Mesenchymal stem cell (in vitro differentiated cells and primary cell): ENCODE results near the gene CST4.

Experiments
- DNase-seq: peaks from one replicate; pipeline ENCODE4 v3.0.0-alpha.2; 2013
- H2AFZ ChIP-seq: one replicate; pipeline ENCODE4 v1.6.1; 2013; ENCODE audit warnings: low read depth, mild to moderate bottlenecking, control low read depth, inconsistent platforms, low read length, moderate library complexity
- H2AK5ac ChIP-seq: 2 replicates; pipeline ENCODE4 v1.6.1; 2013; ENCODE audit warnings: low read length, moderate library complexity, mild to moderate bottlenecking, inconsistent platforms; ENCODE audit not compliant: severe bottlenecking
- H2BK120ac ChIP-seq: one replicate; pipeline ENCODE4 v1.6.1; 2013; ENCODE audit warnings: low read depth, mild to moderate bottlenecking, inconsistent platforms, low read length, moderate library complexity
- H2BK12ac ChIP-seq, 2 experiments: one replicate each; pipeline ENCODE4 v1.6.1; 2013; ENCODE audit warnings: inconsistent platforms in 2 of 2, low read length in 2 of 2, mild to moderate bottlenecking in 2 of 2, moderate library complexity in 2 of 2, control low read depth in 1 of 2
- H2BK15ac ChIP-seq: one replicate; pipeline ENCODE4 v1.6.1; 2013; ENCODE audit warnings: mild to moderate bottlenecking, low read depth, inconsistent platforms; ENCODE audit not compliant: poor library complexity, severe bottlenecking
- H2BK5ac ChIP-seq: 2 replicates; pipeline ENCODE4 v1.6.1; 2013; ENCODE audit warnings: low read depth, mild to moderate bottlenecking, low read length, control low read depth, inconsistent platforms; ENCODE audit not compliant: poor library complexity, severe bottlenecking
- H3K14ac ChIP-seq, 2 experiments: one replicate each; pipeline ENCODE4 v1.6.1; 2013; ENCODE audit warnings: inconsistent platforms in 2 of 2, low read length in 2 of 2, control low read depth in 1 of 2, mild to moderate bottlenecking in 1 of 2, moderate library complexity in 1 of 2
- H3K18ac ChIP-seq, 2 experiments: one replicate each; pipeline ENCODE4 v1.6.1; 2013; ENCODE audit warnings: inconsistent platforms in 2 of 2, low read length in 2 of 2, control low read depth in 1 of 2, low read depth in 1 of 2, mild to moderate bottlenecking in 1 of 2
- H3K23ac ChIP-seq, 2 experiments: one replicate each; pipeline ENCODE4 v1.6.1; 2013; ENCODE audit warnings: inconsistent platforms in 2 of 2, low read length in 2 of 2, mild to moderate bottlenecking in 2 of 2, moderate library complexity in 2 of 2, control low read depth in 1 of 2
- H3K27ac ChIP-seq: 2 replicates; pipeline ENCODE4 v1.5.1; 2013; ENCODE audit warnings: mild to moderate bottlenecking, moderate library complexity, low read length, control low read depth, inconsistent platforms; ENCODE audit not compliant: poor library complexity, severe bottlenecking
- H3K27me3 ChIP-seq, 2 experiments: 2 replicates each; pipeline versions ENCODE4 v1.6.1 to v1.7.0; 2013; ENCODE audit warnings: low read length in 2 of 2, mild to moderate bottlenecking in 2 of 2, moderate library complexity in 2 of 2, control low read depth in 1 of 2, inconsistent platforms in 1 of 2; ENCODE audit not compliant: control insufficient read depth in 1 of 2, insufficient read depth in 1 of 2
- H3K36me3 ChIP-seq, 2 experiments: 2 replicates each; pipeline versions ENCODE4 v1.6.1 to v1.7.0; 2013; ENCODE audit warnings: low read length in 2 of 2, control low read depth in 1 of 2, inconsistent platforms in 1 of 2, low read depth in 1 of 2, mild to moderate bottlenecking in 1 of 2; ENCODE audit not compliant: insufficient read depth in 2 of 2, control insufficient read depth in 1 of 2
- H3K4ac ChIP-seq, 2 experiments: one replicate each; pipeline ENCODE4 v1.6.1; 2013; ENCODE audit warnings: inconsistent platforms in 2 of 2, low read length in 2 of 2, mild to moderate bottlenecking in 2 of 2, moderate library complexity in 2 of 2, control low read depth in 1 of 2, low read depth in 1 of 2
- H3K4me1 ChIP-seq: 2 replicates; pipeline ENCODE4 v1.6.1; 2013; ENCODE audit warnings: low read depth, low read length, control low read depth; ENCODE audit not compliant: control insufficient read depth, insufficient read depth
- H3K4me2 ChIP-seq: 2 replicates; pipeline ENCODE4 v1.6.1; 2013; ENCODE audit warnings: low read length, mild to moderate bottlenecking, inconsistent platforms; ENCODE audit not compliant: poor library complexity, severe bottlenecking
- H3K4me3 ChIP-seq, 2 experiments: 2 replicates each; pipeline versions ENCODE4 v1.5.1 to v1.7.0; 2013; ENCODE audit warnings: low read length in 2 of 2, mild to moderate bottlenecking in 2 of 2, control low read depth in 1 of 2, low read depth in 1 of 2; ENCODE audit not compliant: insufficient read depth in 1 of 2
- H3K79me1 ChIP-seq: replicated peaks from 2 replicates; pipeline ENCODE4 v1.6.1; 2013; ENCODE audit warnings: mild to moderate bottlenecking, control low read depth, low read length, inconsistent platforms; ENCODE audit not compliant: poor library complexity, severe bottlenecking
- H3K9ac ChIP-seq: 2 replicates; pipeline ENCODE4 v1.7.0; 2013; ENCODE audit warnings: mild to moderate bottlenecking, low read length, moderate library complexity
- H3K9me3 ChIP-seq: 2 replicates; pipeline ENCODE4 v1.7.0; 2013; ENCODE audit warnings: mild to moderate bottlenecking, low read length; ENCODE audit not compliant: control insufficient read depth
- H4K8ac ChIP-seq: one replicate; pipeline ENCODE4 v1.6.1; 2013; ENCODE audit warnings: inconsistent platforms, mild to moderate bottlenecking, low read length, moderate library complexity
- H4K91ac ChIP-seq: one replicate; pipeline ENCODE4 v1.6.1; 2013; ENCODE audit warnings: mild to moderate bottlenecking, low read length, inconsistent platforms
- WGBS: methylation state at CpG from one replicate; pipeline ENCODE4 v1.1.7; 2013; ENCODE audit warnings: mixed read lengths; 5-methylcytosine and 5-hydroxymethylcytosine counted together

CST4 gene

GRCh38 chr20:23643659-23644058 lies 45.2 kb downstream of the CST4 start:
- Histone ChIP-seq H4K8ac (no peak overlapping the region), H4K91ac (no peak overlapping the region), H2BK15ac (no peak overlapping the region), H3K14ac (no peak overlapping the region), H2BK5ac (no peak overlapping the region), H3K27ac (peak overlapping the region; percentile 92), H3K9me3 (no peaks in the 10 kb centered on the region), H2BK120ac (no peak overlapping the region), H2AK5ac (peak overlapping the region; percentile 26), H2AFZ (no peak overlapping the region), H3K4me2 (no peak overlapping the region), H3K36me3 (no peaks in the 10 kb centered on the region), H3K4ac (no peak overlapping the region), H3K4me1 (peaks cover 32% of the 10 kb centered on the region), H3K18ac (peak overlapping the region in 1 of 2 experiments; percentile 67), H3K9ac (no peak overlapping the region), H2BK12ac (no peak overlapping the region), H3K4me3 (no peak overlapping the region), H3K23ac (no peak overlapping the region), H3K79me1 (no peaks in the 10 kb centered on the region), H3K27me3 (no peaks in the 10 kb centered on the region)
- no peak for DNase-seq
- WGBS: 99% methylated on average over 5 of the region's 6 CpGs

- no peaks in the 10 kb centered on the region for H3K79me1 ChIP-seq
- H3K23ac ChIP-seq: no peak overlapping the region
- no peak overlapping the region for H2BK15ac ChIP-seq
- peak; percentile 93 for DNase-seq
- peak overlapping the region; percentile 23 for H4K91ac ChIP-seq
- H2AK5ac ChIP-seq: peak overlapping the region; percentile 10
- WGBS: 53% methylated on average over 12 of the region's 12 CpGs
- H3K14ac ChIP-seq: no peak overlapping the region
- no peaks in the 10 kb centered on the region for H3K27me3 ChIP-seq
- H3K18ac ChIP-seq: peak overlapping the region in 1 of 2 experiments; percentile 75
- peak overlapping the region; percentile 65 to 85 for H2BK12ac ChIP-seq
- H3K9ac ChIP-seq: peak overlapping the region; percentile 8
- no peak overlapping the region for H3K4me3 ChIP-seq
- peak overlapping the region; percentile 46 for H2BK5ac ChIP-seq
- peak overlapping the region; percentile 58 for H4K8ac ChIP-seq
- H3K9me3 ChIP-seq: no peaks in the 10 kb centered on the region
- peak overlapping the region; percentile 46 for H2AFZ ChIP-seq
- peak overlapping the region; percentile 92 for H3K27ac ChIP-seq
- no peak overlapping the region for H3K4me2 ChIP-seq
- peaks cover 38% of the 10 kb centered on the region for H3K4me1 ChIP-seq
- H2BK120ac ChIP-seq: no peak overlapping the region
- no peaks in the 10 kb centered on the region for H3K36me3 ChIP-seq
- no peak overlapping the region for H3K4ac ChIP-seq
Measured at GRCh38 chr20:23641936-23642751, 46.7 kb downstream of the CST4 start.

GRCh38 chr20:23640671-23641667 lies 47.9 kb downstream of the CST4 start:
- DNase-seq: no peak
- H2BK12ac ChIP-seq: peak overlapping the region; percentile 20 to 45
- peak overlapping the region; percentile 44 for H2BK15ac ChIP-seq
- WGBS: 86% methylated on average over 11 of the region's 11 CpGs
- peaks cover 0 to 7% of the 10 kb centered on the region in 2 experiments for H3K36me3 ChIP-seq
- peak overlapping the region; percentile 28 for H4K91ac ChIP-seq
- peak overlapping the region; percentile 94 for H2AK5ac ChIP-seq
- H2BK120ac ChIP-seq: no peak overlapping the region
- no peak overlapping the region for H2AFZ ChIP-seq
- no peak overlapping the region for H2BK5ac ChIP-seq
- H3K4me3 ChIP-seq: no peak overlapping the region
- H3K4ac ChIP-seq: peak overlapping the region in 1 of 2 experiments; percentile 65
- H3K23ac ChIP-seq: no peak overlapping the region
- no peaks in the 10 kb centered on the region for H3K9me3 ChIP-seq
- H3K14ac ChIP-seq: peak overlapping the region in 1 of 2 experiments; percentile 12
- H3K4me1 ChIP-seq: peaks cover 44% of the 10 kb centered on the region
- H3K27ac ChIP-seq: peak overlapping the region; percentile 92
- H3K9ac ChIP-seq: no peak overlapping the region
- no peaks in the 10 kb centered on the region for H3K79me1 ChIP-seq
- peak overlapping the region; percentile 13 to 26 for H3K18ac ChIP-seq
- no peaks in the 10 kb centered on the region for H3K27me3 ChIP-seq
- H3K4me2 ChIP-seq: no peak overlapping the region
- peak overlapping the region; percentile 52 for H4K8ac ChIP-seq
